Hindlimb muscle (tissue), 1 donor: ENCODE results near the gene RRBP1. TPM values are rescaled to one million over a fixed set of nuclear protein-coding genes. Genes with fewer than 3 reads are reported as not detected.

Experiments used
- DNase-seq: peaks from one replicate; pipeline ENCODE4 v3.0.0-alpha.2; 2013
- polyA plus RNA-seq: library from polyadenylated mRNA; unstranded; fragments of 120-200 nt; gene quantifications from one replicate; pipeline ENCODE4 v1.2.1, GENCODE V29; 2013; ENCODE audit not compliant: insufficient read length

The RRBP1 gene
- polyA plus RNA-seq, 1 donor, result 109 TPM

- no peak for DNase-seq
Measured at GRCh38 chr20:17647391-17648314, 34.4 kb downstream of the RRBP1 start.

GRCh38 chr20:17646961-17647301 is 35.1 kb downstream of the RRBP1 start:
- DNase-seq, result no peak

GRCh38 chr20:17646209-17646960 is 35.7 kb downstream of the RRBP1 start:
- no peak for DNase-seq

GRCh38 chr20:17645546-17646208 is 36.4 kb downstream of the RRBP1 start:
- DNase-seq, result no peak

- DNase-seq, result no peak
Measured at GRCh38 chr20:17645010-17645409, 37.0 kb downstream of the RRBP1 start.

- DNase-seq, result no peak
Measured at GRCh38 chr20:17644451-17644850, 37.6 kb downstream of the RRBP1 start.

GRCh38 chr20:17643531-17644188 is 38.4 kb downstream of the RRBP1 start:
- DNase-seq, result no peak

- no peak for DNase-seq
Measured at GRCh38 chr20:17642404-17643269, 39.4 kb downstream of the RRBP1 start.

- DNase-seq, result no peak
Measured at GRCh38 chr20:17641993-17642392, 40.0 kb downstream of the RRBP1 start.

- DNase-seq, result no peak
Measured at GRCh38 chr20:17641520-17641964, 40.5 kb downstream of the RRBP1 start.

- DNase-seq, result no peak
Measured at GRCh38 chr20:17640875-17641378, 41.1 kb downstream of the RRBP1 start.

- DNase-seq, result no peak
Measured at GRCh38 chr20:17640146-17640874, 41.7 kb downstream of the RRBP1 start.

- DNase-seq, result no peak
Measured at GRCh38 chr20:17638835-17639407, 43.1 kb downstream of the RRBP1 start.

GRCh38 chr20:17637985-17638640 is 43.9 kb downstream of the RRBP1 start:
- DNase-seq, result no peak

- DNase-seq, result no peak
Measured at GRCh38 chr20:17637413-17637780, 44.6 kb downstream of the RRBP1 start.

- DNase-seq, result peak; percentile 75
Measured at GRCh38 chr20:17636523-17637412, 45.3 kb downstream of the RRBP1 start.

GRCh38 chr20:17635332-17636244 is 46.5 kb downstream of the RRBP1 start:
- no peak for DNase-seq
